NT2/D1 (cell line): ENCODE measurements around the gene TLE6.

Source experiments
- SUZ12 ChIP-seq: IDR thresholded peaks from 2 replicates; pipeline ENCODE4 v1.6.1; 2011; ENCODE audit not compliant: insufficient read length, insufficient read depth; ENCODE audit errors: extremely low read depth
- YY1 ChIP-seq: IDR thresholded peaks from 2 replicates; pipeline ENCODE4 v1.6.1; 2011; ENCODE audit not compliant: insufficient read length, insufficient read depth

DNA sequence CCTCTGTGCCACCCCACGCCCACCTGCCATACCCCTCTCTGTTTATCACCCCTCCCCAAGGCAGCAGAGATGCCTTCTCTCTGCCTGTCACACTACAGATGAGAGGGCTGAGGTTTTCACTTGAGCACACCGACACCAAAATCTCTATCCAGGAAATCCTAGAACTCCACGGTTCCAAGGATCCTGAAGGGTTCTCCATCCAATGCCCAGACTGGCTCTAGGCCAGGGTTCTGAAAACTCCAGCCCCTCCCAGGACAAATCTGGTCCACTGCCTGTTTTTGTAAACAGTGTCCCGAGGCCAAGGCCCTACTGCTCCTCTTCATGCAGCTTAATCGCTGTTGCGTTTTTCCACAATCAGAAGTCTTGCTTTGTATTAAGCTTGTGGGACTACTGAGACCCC is 31.6 kb downstream of the TLE6 start:
- TF ChIP-seq SUZ12 (no peak), YY1 (no peak)
